Pons (tissue), 1 donor: Measurements from ENCODE around the gene UCP3.

Experiments used
- DNase-seq: peaks from one replicate; pipeline ENCODE4 v3.0.0-alpha.2; 2016; ENCODE audit warnings: low spot score

The UCP3 gene

GRCh38 chr11:73977856-73978519 lies 30.9 kb downstream of the UCP3 start:
- no peak for DNase-seq

GRCh38 chr11:73976451-73977151 lies 32.3 kb downstream of the UCP3 start:
- DNase-seq, result no peak

- no peak for DNase-seq
These were observed 33.5 kb downstream of the UCP3 start for GRCh38 chr11:73975479-73975757.

GRCh38 chr11:73974604-73975478 lies 34.0 kb downstream of the UCP3 start:
- no peak for DNase-seq

GRCh38 chr11:73972620-73973449 lies 36.0 kb downstream of the UCP3 start:
- no peak for DNase-seq

- no peak for DNase-seq
These were observed 36.7 kb downstream of the UCP3 start for GRCh38 chr11:73972187-73972586.

GRCh38 chr11:73971175-73971719 lies 37.6 kb downstream of the UCP3 start:
- DNase-seq, result no peak

- DNase-seq, result no peak
These were observed 38.7 kb downstream of the UCP3 start for GRCh38 chr11:73969991-73970800.

GRCh38 chr11:73969091-73969490 lies 39.8 kb downstream of the UCP3 start:
- DNase-seq, result no peak

GRCh38 chr11:73968356-73968966 lies 40.4 kb downstream of the UCP3 start:
- DNase-seq, result no peak

- no peak for DNase-seq
These were observed 43.1 kb downstream of the UCP3 start for GRCh38 chr11:73965764-73966121.

GRCh38 chr11:73965076-73965763 lies 43.7 kb downstream of the UCP3 start:
- DNase-seq, result no peak

GRCh38 chr11:73963861-73964260 lies 45.0 kb downstream of the UCP3 start:
- no peak for DNase-seq

GRCh38 chr11:73962101-73962705 lies 46.7 kb downstream of the UCP3 start:
- DNase-seq, result no peak

- DNase-seq, result no peak
These were observed 47.6 kb downstream of the UCP3 start for GRCh38 chr11:73961321-73961720.

GRCh38 chr11:73958521-73959141 lies 50.3 kb downstream of the UCP3 start:
- no peak for DNase-seq

GRCh38 chr11:73957654-73958361 lies 51.1 kb downstream of the UCP3 start:
- DNase-seq, result no peak

GRCh38 chr11:73956876-73957653 lies 51.8 kb downstream of the UCP3 start:
- DNase-seq, result no peak
